GM23248 (cell line): ENCODE measurements around the gene DNAJC1. TPM values are rescaled to one million over a fixed set of nuclear protein-coding genes. Genes with fewer than 3 reads are reported as not detected.

ENCODE experiments used
- DNase-seq: peaks from one replicate; pipeline ENCODE4 v3.0.0-alpha.2; 2015
- H2AFZ ChIP-seq: fragments of 200-600 bp; sonication (generic); 2 replicates; pipeline ENCODE4 v1.6.1; 2016; ENCODE audit warnings: antibody characterized with exemption
- H3F3A ChIP-seq: fragments of 200-600 bp; sonication (generic); 2 replicates; pipeline ENCODE4 v1.6.1; 2016; ENCODE audit warnings: mild to moderate bottlenecking, antibody characterized with exemption, mixed run types; ENCODE audit not compliant: insufficient read depth
- H3K27ac ChIP-seq: fragments of 200-600 bp; sonication (generic); 2 replicates; pipeline ENCODE4 v1.5.1; 2016; ENCODE audit warnings: mild to moderate bottlenecking
- H3K27me3 ChIP-seq: fragments of 200-600 bp; sonication (generic); replicated peaks from 2 replicates; pipeline ENCODE4 v1.6.1; 2016; ENCODE audit warnings: mild to moderate bottlenecking; ENCODE audit not compliant: insufficient read depth
- H3K36me3 ChIP-seq: fragments of 200-600 bp; sonication (generic); 2 replicates; pipeline ENCODE4 v1.6.1; 2016; ENCODE audit warnings: low read depth, mild to moderate bottlenecking
- H3K4me1 ChIP-seq: fragments of 200-600 bp; sonication (generic); 2 replicates; pipeline ENCODE4 v1.6.1; 2016; ENCODE audit warnings: mild to moderate bottlenecking; ENCODE audit not compliant: insufficient read depth
- H3K4me2 ChIP-seq: fragments of 200-600 bp; sonication (generic); one replicate; pipeline ENCODE4 v1.6.1; 2016; ENCODE audit warnings: mild to moderate bottlenecking; ENCODE audit not compliant: unreplicated experiment
- H3K4me3 ChIP-seq: fragments of 200-600 bp; sonication (generic); 2 replicates; pipeline ENCODE4 v1.5.1; 2016; ENCODE audit warnings: mild to moderate bottlenecking
- H3K79me2 ChIP-seq: fragments of 200-600 bp; sonication (generic); 2 replicates; pipeline ENCODE4 v1.6.1; 2016; ENCODE audit warnings: mild to moderate bottlenecking; ENCODE audit not compliant: insufficient read depth
- H3K9ac ChIP-seq: fragments of 200-600 bp; sonication (generic); 2 replicates; pipeline ENCODE4 v1.6.1; 2016; ENCODE audit warnings: mild to moderate bottlenecking
- H3K9me2 ChIP-seq: fragments of 200-600 bp; sonication (generic); 2 replicates; pipeline ENCODE4 v1.6.1; 2016; ENCODE audit warnings: mixed run types, mild to moderate bottlenecking, moderate library complexity; ENCODE audit not compliant: insufficient read depth
- H3K9me3 ChIP-seq: fragments of 200-600 bp; sonication (generic); one replicate; pipeline ENCODE4 v1.6.1; 2017; ENCODE audit warnings: low read depth
- H4K20me1 ChIP-seq: fragments of 200-600 bp; sonication (generic); 2 replicates; pipeline ENCODE4 v1.6.0; 2016; ENCODE audit not compliant: insufficient read depth
- EZH2 ChIP-seq: fragments of 200-600 bp; sonication (generic); IDR thresholded peaks from 2 replicates; pipeline ENCODE4 v1.6.1; 2018; ENCODE audit warnings: antibody characterized with exemption, mild to moderate bottlenecking; ENCODE audit not compliant: insufficient read depth, poor library complexity, severe bottlenecking
- EZH2phosphoT487 ChIP-seq: fragments of 200-600 bp; sonication (generic); IDR thresholded peaks from 2 replicates; pipeline ENCODE4 v1.6.1; 2018; ENCODE audit warnings: antibody characterized with exemption, moderate library complexity, mild to moderate bottlenecking, low read depth; ENCODE audit not compliant: insufficient read depth
- WGBS, 2 experiments: methylation state at CpG; one replicate each; pipeline ENCODE4 v1.1.6; 2015 to 2017; ENCODE audit warnings: low lambda C conversion rate in 2 of 2, low coverage in 1 of 2; ENCODE audit errors: missing lambda C conversion rate in 2 of 2; 5-methylcytosine and 5-hydroxymethylcytosine counted together
- in situ Hi-C: fragments of 300-500 bp; cut with MboI; formaldehyde crosslinking; loops from 2 replicates; pipeline ENCODE4 v1.15.0; 2020
- polyA plus RNA-seq: library from polyadenylated mRNA; unstranded; fragments of >200 nt; fragmentation: Nextera tagmentation; extraction: Ambion mirVana; gene quantifications from 2 replicates; pipeline ENCODE4 v1.2.1, GENCODE V29; 2016
- total RNA-seq: library from RNA; depleted of rRNA; stranded (reverse); fragments of >200 nt; shearing (Covaris generic); gene quantifications from 2 replicates; pipeline ENCODE4 v1.2.3, GENCODE V29; 2014

The DNAJC1 gene
- total and polyA plus RNA-seq, 2 experiments from 2014 or later, result 50.9 to 63.9 TPM

GRCh38 chr10:21976280-21976679, 27.2 kb downstream of the DNAJC1 start:
- Histone ChIP-seq H2AFZ (no peak overlapping the region), H3K27me3 (no peaks in the 10 kb centered on the region), H3K9me3 (no peaks in the 10 kb centered on the region), H3K9me2 (no peaks in the 10 kb centered on the region), H3K9ac (no peak overlapping the region), H3K4me2 (no peak overlapping the region), H3K36me3 (no peaks in the 10 kb centered on the region), H3K27ac (no peak overlapping the region), H3K79me2 (peaks cover 99% of the 10 kb centered on the region), H3K4me3 (no peak overlapping the region), H3F3A (peaks cover 10% of the 10 kb centered on the region), H4K20me1 (no peaks in the 10 kb centered on the region), H3K4me1 (peaks cover 27% of the 10 kb centered on the region)
- no peak for DNase-seq
- 93 to 95% methylated on average over 2 of the region's 2 CpGs for WGBS, 2 experiments
- in situ Hi-C loops, result no loop called here
- no peak for TF ChIP-seq EZH2phosphoT487
- TF ChIP-seq EZH2, result no peak

- H3K79me2 ChIP-seq, result peaks cover 99% of the 10 kb centered on the region
- H3K27ac ChIP-seq, result no peak overlapping the region
These were observed 28.0 kb downstream of the DNAJC1 start for GRCh38 chr10:21975378-21975990.

GRCh38 chr10:21972584-21972983, 30.9 kb downstream of the DNAJC1 start:
- Histone ChIP-seq H3K79me2 (peaks cover 92% of the 10 kb centered on the region), H3K9me2 (no peaks in the 10 kb centered on the region), H2AFZ (no peak overlapping the region), H3K4me3 (no peak overlapping the region), H3K4me1 (peaks cover 24% of the 10 kb centered on the region), H4K20me1 (no peaks in the 10 kb centered on the region), H3K36me3 (no peaks in the 10 kb centered on the region), H3K27ac (no peak overlapping the region), H3K9ac (no peak overlapping the region), H3K4me2 (peak overlapping the region; percentile 5), H3F3A (peaks cover 13% of the 10 kb centered on the region; the same call in 1 of the 2 replicates), H3K9me3 (no peaks in the 10 kb centered on the region), H3K27me3 (no peaks in the 10 kb centered on the region)
- TF ChIP-seq EZH2 (no peak), EZH2phosphoT487 (no peak)
- DNase-seq, result no peak
- 46 to 48% methylated on average over 1 of the region's 1 CpG for WGBS, 2 experiments
- in situ Hi-C loops, result no loop called here

More at GRCh38 chr10:21975378-21975990, 28.0 kb downstream of the DNAJC1 start:
- Histone ChIP-seq H3K4me3 (no peak overlapping the region), H3K27me3 (no peaks in the 10 kb centered on the region), H3K9me3 (no peaks in the 10 kb centered on the region), H4K20me1 (no peaks in the 10 kb centered on the region), H3K9me2 (no peaks in the 10 kb centered on the region), H3K4me2 (no peak overlapping the region), H3K36me3 (no peaks in the 10 kb centered on the region), H3F3A (peaks cover 10% of the 10 kb centered on the region), H2AFZ (no peak overlapping the region), H3K4me1 (peaks cover 27% of the 10 kb centered on the region), H3K9ac (no peak overlapping the region)
- in situ Hi-C loops, result no loop called here
- no peak for DNase-seq
- TF ChIP-seq EZH2 (no peak), EZH2phosphoT487 (no peak)
- 68 to 75% methylated on average over 1 of the region's 1 CpG for WGBS, 2 experiments

GRCh38 chr10:21969326-21970287, 33.9 kb downstream of the DNAJC1 start:
- peak; percentile 64 for DNase-seq
- no peaks in the 10 kb centered on the region for H3K9me2 ChIP-seq
- WGBS, 2 experiments, result 66 to 70% methylated on average over 5 of the region's 5 CpGs
- H3K4me1 ChIP-seq, result peaks cover 20% of the 10 kb centered on the region
- H3K27me3 ChIP-seq, result no peaks in the 10 kb centered on the region
- no peaks in the 10 kb centered on the region for H3K36me3 ChIP-seq
- H3F3A ChIP-seq, result peaks cover 13% of the 10 kb centered on the region; the same call in 1 of the 2 replicates
- peak overlapping the region; percentile 6 for H3K27ac ChIP-seq
- no peak for TF ChIP-seq EZH2phosphoT487
- no peak for TF ChIP-seq EZH2
- in situ Hi-C loops, result loop anchor here (10.0 kb wide), 1 partner anchor 695 kb away; no protein-coding TSS in a partner anchor
- no peak overlapping the region for H3K9ac ChIP-seq
- no peak overlapping the region for H3K4me2 ChIP-seq
- no peak overlapping the region for H3K4me3 ChIP-seq
- no peaks in the 10 kb centered on the region for H3K9me3 ChIP-seq
- H3K79me2 ChIP-seq, result peaks cover 87% of the 10 kb centered on the region
- no peaks in the 10 kb centered on the region for H4K20me1 ChIP-seq
- H2AFZ ChIP-seq, result no peak overlapping the region
